ENCODE data around the gene PHLDB1.

GRCh38 chr11:118632577-118633318, 25.3 kb downstream of the PHLDB1 start:
- TF ChIP-seq CHD4 (IDR thresholded peaks at IDR 0.05; ENCODE audit: borderline replicate concordance): no peak
- TF ChIP-seq CTCF (IDR thresholded peaks at IDR 0.05): no peak
- TF ChIP-seq POLR2A (IDR thresholded peaks at IDR 0.05; ENCODE audit: low read length): no peak
- TF ChIP-seq REST (IDR thresholded peaks at IDR 0.05): no peak
- no peak for TF ChIP-seq HOXA7 (CRISPR knock-in tag; IDR thresholded peaks at IDR 0.05)
